ENCODE data around the gene PCDHA1.

Gene PCDHA1

GRCh38 chr5:140923601-140924000 is 137.7 kb downstream of the PCDHA1 start:
- H3K27me3 ChIP-seq (ENCODE audit: insufficient read depth, poor library complexity, severe bottlenecking), result peaks cover 20% of the 10 kb centered on the region
- H3K27ac ChIP-seq (replicated peaks), result no peak overlapping the region
- TF ChIP-seq REST (IDR thresholded peaks at IDR 0.05; ENCODE audit: insufficient replicate concordance, low read depth) (no peak), CTCF (IDR thresholded peaks at IDR 0.05; ENCODE audit: insufficient read depth, low read length) (no peak), GABPA (IDR thresholded peaks at IDR 0.05; ENCODE audit: low read depth) (no peak)
- H3K4me3 ChIP-seq (replicated peaks; ENCODE audit: insufficient read depth, low read length), result no peak overlapping the region
- no peak for DNase-seq (ENCODE audit: low read depth in 1 of 2, low spot score in 1 of 2)

GRCh38 chr5:140925806-140926442 is 140.0 kb downstream of the PCDHA1 start, which contains the start of gene PCDHAC1:
Gene PCDHAC1, plus strand, starts transcription at chr5:140926299. Its CDS starts 594 bp downstream, at chr5:140926893.
- no peak for DNase-seq (ENCODE audit: low read depth in 1 of 2, low spot score in 1 of 2)
- H3K27ac ChIP-seq (replicated peaks), result no peak within 1 kb of the TSS
- H3K27me3 ChIP-seq (ENCODE audit: insufficient read depth, poor library complexity, severe bottlenecking), result peaks cover 20% of the 10 kb centered on the region
- TF ChIP-seq SPI1 (IDR thresholded peaks at IDR 0.05; ENCODE audit: borderline replicate concordance, low read depth), result no peak
- no peak for TF ChIP-seq GABPA (IDR thresholded peaks at IDR 0.05; ENCODE audit: low read depth)
- TF ChIP-seq CTCF (IDR thresholded peaks at IDR 0.05; ENCODE audit: insufficient read depth, low read length), result no peak
- no peak for TF ChIP-seq POLR2AphosphoS5 (IDR thresholded peaks at IDR 0.05; ENCODE audit: low read depth)
- no peak for TF ChIP-seq REST (IDR thresholded peaks at IDR 0.05; ENCODE audit: insufficient replicate concordance, low read depth)
- H3K4me3 ChIP-seq (replicated peaks; ENCODE audit: insufficient read depth, low read length), result no peak within 1 kb of the TSS

GRCh38 chr5:140926443-140927227 is 140.7 kb downstream of the PCDHA1 start:
- TF ChIP-seq SPI1 (IDR thresholded peaks at IDR 0.05; ENCODE audit: borderline replicate concordance, low read depth), result no peak
- TF ChIP-seq GABPA (IDR thresholded peaks at IDR 0.05; ENCODE audit: low read depth), result no peak
- no peak for TF ChIP-seq POLR2AphosphoS5 (IDR thresholded peaks at IDR 0.05; ENCODE audit: low read depth)
- no peak for TF ChIP-seq REST (IDR thresholded peaks at IDR 0.05; ENCODE audit: insufficient replicate concordance, low read depth)
- TF ChIP-seq CTCF (IDR thresholded peaks at IDR 0.05; ENCODE audit: insufficient read depth, low read length), result no peak

More at GRCh38 chr5:140926443-140927227, 140.7 kb downstream of the PCDHA1 start:
- Histone ChIP-seq H3K4me3 (replicated peaks; ENCODE audit: insufficient read depth, low read length) (no peak overlapping the region), H3K27me3 (ENCODE audit: insufficient read depth, poor library complexity, severe bottlenecking) (peaks cover 20% of the 10 kb centered on the region), H3K27ac (replicated peaks) (no peak overlapping the region)
- DNase-seq (ENCODE audit: low read depth in 1 of 2, low spot score in 1 of 2), result no peak

All from HL-60 (cell line).